ENCODE measurements around the gene MOCS2.
A peak's percentile ranks its signal among the peaks of the same experiment; 100 is the strongest.

The MOCS2 gene

GRCh38 chr5:53109443-53110127 lies at the start of gene MOCS2:
TSS of gene MOCS2 (minus strand) at chr5:53109757. CDS start at chr5:53107174, 2,583 bp downstream.
- no peaks in the 10 kb centered on the region for H3K27me3 Mint-ChIP-seq
- peak; percentile 75 to 82 for DNase-seq (ENCODE audit: low spot score in 2 of 2)
- peak within 1 kb of the TSS; percentile 96 for H3K27ac Mint-ChIP-seq (ENCODE audit: low read depth)
- H3K4me1 Mint-ChIP-seq = peaks cover 42% of the 10 kb centered on the region
- peak; percentile 96 for ATAC-seq (replicated peaks; ENCODE audit: extremely low read depth, poor library complexity, severe bottlenecking)
- peak within 1 kb of the TSS; percentile 94 for H3K4me3 Mint-ChIP-seq
- H3K36me3 Mint-ChIP-seq (ENCODE audit: insufficient read depth) = peaks cover 13% of the 10 kb centered on the region
- H3K9me3 Mint-ChIP-seq = no peaks in the 10 kb centered on the region

GRCh38 chr5:53151713-53152458 lies 42.3 kb upstream of the MOCS2 start:
- H3K4me1 Mint-ChIP-seq = no peaks in the 10 kb centered on the region
- no peak for DNase-seq (ENCODE audit: low spot score in 2 of 2)

GRCh38 chr5:53133020-53133419 lies 23.5 kb upstream of the MOCS2 start:
- no peaks in the 10 kb centered on the region for H3K36me3 Mint-ChIP-seq (ENCODE audit: insufficient read depth)
- no peak overlapping the region for H3K27ac Mint-ChIP-seq (ENCODE audit: low read depth)
- no peak for ATAC-seq (replicated peaks; ENCODE audit: extremely low read depth, poor library complexity, severe bottlenecking)

More at GRCh38 chr5:53151713-53152458, 42.3 kb upstream of the MOCS2 start:
- no peaks in the 10 kb centered on the region for H3K9me3 Mint-ChIP-seq
- H3K27ac Mint-ChIP-seq (ENCODE audit: low read depth) = no peak overlapping the region
- H3K27me3 Mint-ChIP-seq = peaks cover 8% of the 10 kb centered on the region
- H3K4me3 Mint-ChIP-seq = no peak overlapping the region
- ATAC-seq (replicated peaks; ENCODE audit: extremely low read depth, poor library complexity, severe bottlenecking) = no peak
- H3K36me3 Mint-ChIP-seq (ENCODE audit: insufficient read depth) = no peaks in the 10 kb centered on the region

GRCh38 chr5:53130266-53130665 lies 20.7 kb upstream of the MOCS2 start:
- no peaks in the 10 kb centered on the region for H3K9me3 Mint-ChIP-seq
- H3K36me3 Mint-ChIP-seq (ENCODE audit: insufficient read depth) = no peaks in the 10 kb centered on the region
- no peak overlapping the region for H3K27ac Mint-ChIP-seq (ENCODE audit: low read depth)
- no peak overlapping the region for H3K4me3 Mint-ChIP-seq
- DNase-seq (ENCODE audit: low spot score in 2 of 2) (no peak), ATAC-seq (replicated peaks; ENCODE audit: extremely low read depth, poor library complexity, severe bottlenecking) (no peak)
- no peaks in the 10 kb centered on the region for H3K4me1 Mint-ChIP-seq
- H3K27me3 Mint-ChIP-seq = peaks cover 13% of the 10 kb centered on the region

More at GRCh38 chr5:53133020-53133419, 23.5 kb upstream of the MOCS2 start:
- no peaks in the 10 kb centered on the region for H3K4me1 Mint-ChIP-seq
- no peaks in the 10 kb centered on the region for H3K27me3 Mint-ChIP-seq
- DNase-seq (ENCODE audit: low spot score in 2 of 2) = no peak
- no peaks in the 10 kb centered on the region for H3K9me3 Mint-ChIP-seq
- no peak overlapping the region for H3K4me3 Mint-ChIP-seq

GRCh38 chr5:53128481-53128880 lies 18.9 kb upstream of the MOCS2 start:
- H3K36me3 Mint-ChIP-seq (ENCODE audit: insufficient read depth) = no peaks in the 10 kb centered on the region
- no peak overlapping the region for H3K4me3 Mint-ChIP-seq
- no peaks in the 10 kb centered on the region for H3K9me3 Mint-ChIP-seq
- ATAC-seq (replicated peaks; ENCODE audit: extremely low read depth, poor library complexity, severe bottlenecking) (no peak), DNase-seq (ENCODE audit: low spot score in 2 of 2) (no peak)
- no peak overlapping the region for H3K27ac Mint-ChIP-seq (ENCODE audit: low read depth)
- H3K4me1 Mint-ChIP-seq = no peaks in the 10 kb centered on the region
- H3K27me3 Mint-ChIP-seq = peaks cover 13% of the 10 kb centered on the region

GRCh38 chr5:53127107-53127506 lies 17.6 kb upstream of the MOCS2 start:
- no peak for DNase-seq (ENCODE audit: low spot score in 2 of 2)
- Mint-ChIP-seq H3K27me3 (peaks cover 13% of the 10 kb centered on the region), H3K4me1 (no peaks in the 10 kb centered on the region), H3K4me3 (no peak overlapping the region), H3K36me3 (ENCODE audit: insufficient read depth) (no peaks in the 10 kb centered on the region), H3K9me3 (no peaks in the 10 kb centered on the region), H3K27ac (ENCODE audit: low read depth) (no peak overlapping the region)
- no peak for ATAC-seq (replicated peaks; ENCODE audit: extremely low read depth, poor library complexity, severe bottlenecking)

- Mint-ChIP-seq H3K4me1 (no peaks in the 10 kb centered on the region), H3K27me3 (peaks cover 13% of the 10 kb centered on the region), H3K4me3 (no peak overlapping the region), H3K36me3 (ENCODE audit: insufficient read depth) (no peaks in the 10 kb centered on the region), H3K27ac (ENCODE audit: low read depth) (no peak overlapping the region), H3K9me3 (no peaks in the 10 kb centered on the region)
- DNase-seq (ENCODE audit: low spot score in 2 of 2) (no peak), ATAC-seq (replicated peaks; ENCODE audit: extremely low read depth, poor library complexity, severe bottlenecking) (no peak)
Measured at GRCh38 chr5:53126521-53126920, 17.0 kb upstream of the MOCS2 start.

GRCh38 chr5:53123702-53124101 lies 14.1 kb upstream of the MOCS2 start:
- H3K27me3 Mint-ChIP-seq = peaks cover 13% of the 10 kb centered on the region
- ATAC-seq (replicated peaks; ENCODE audit: extremely low read depth, poor library complexity, severe bottlenecking) (no peak), DNase-seq (ENCODE audit: low spot score in 2 of 2) (no peak)
- H3K36me3 Mint-ChIP-seq (ENCODE audit: insufficient read depth) = no peaks in the 10 kb centered on the region
- H3K4me3 Mint-ChIP-seq = no peak overlapping the region
- H3K4me1 Mint-ChIP-seq = no peaks in the 10 kb centered on the region
- H3K27ac Mint-ChIP-seq (ENCODE audit: low read depth) = no peak overlapping the region
- H3K9me3 Mint-ChIP-seq = no peaks in the 10 kb centered on the region

GRCh38 chr5:53120165-53120564 lies 10.6 kb upstream of the MOCS2 start:
- ATAC-seq (replicated peaks; ENCODE audit: extremely low read depth, poor library complexity, severe bottlenecking) = no peak
- H3K27me3 Mint-ChIP-seq = peaks cover 17% of the 10 kb centered on the region
- H3K9me3 Mint-ChIP-seq = no peaks in the 10 kb centered on the region
- DNase-seq (ENCODE audit: low spot score in 2 of 2) = no peak
- no peak overlapping the region for H3K27ac Mint-ChIP-seq (ENCODE audit: low read depth)
- no peak overlapping the region for H3K4me3 Mint-ChIP-seq
- H3K4me1 Mint-ChIP-seq = no peaks in the 10 kb centered on the region
- H3K36me3 Mint-ChIP-seq (ENCODE audit: insufficient read depth) = no peaks in the 10 kb centered on the region

GRCh38 chr5:53118879-53119278 lies 9.3 kb upstream of the MOCS2 start:
- H3K36me3 Mint-ChIP-seq (ENCODE audit: insufficient read depth) = no peaks in the 10 kb centered on the region
- DNase-seq (ENCODE audit: low spot score in 2 of 2) = no peak
- H3K27ac Mint-ChIP-seq (ENCODE audit: low read depth) = no peak overlapping the region
- ATAC-seq (replicated peaks; ENCODE audit: extremely low read depth, poor library complexity, severe bottlenecking) = no peak
- no peak overlapping the region for H3K4me3 Mint-ChIP-seq
- H3K4me1 Mint-ChIP-seq = no peaks in the 10 kb centered on the region
- H3K9me3 Mint-ChIP-seq = no peaks in the 10 kb centered on the region
- peaks cover 17% of the 10 kb centered on the region for H3K27me3 Mint-ChIP-seq

- H3K9me3 Mint-ChIP-seq = no peaks in the 10 kb centered on the region
- DNase-seq (ENCODE audit: low spot score in 2 of 2) = no peak
- no peak for ATAC-seq (replicated peaks; ENCODE audit: extremely low read depth, poor library complexity, severe bottlenecking)
- no peak overlapping the region for H3K4me3 Mint-ChIP-seq
- H3K4me1 Mint-ChIP-seq = no peaks in the 10 kb centered on the region
- H3K27ac Mint-ChIP-seq (ENCODE audit: low read depth) = no peak overlapping the region
- no peaks in the 10 kb centered on the region for H3K36me3 Mint-ChIP-seq (ENCODE audit: insufficient read depth)
- H3K27me3 Mint-ChIP-seq = peaks cover 17% of the 10 kb centered on the region
Measured at GRCh38 chr5:53116597-53116996, 7.0 kb upstream of the MOCS2 start.

- H3K4me3 Mint-ChIP-seq = no peak overlapping the region
- peaks cover 17% of the 10 kb centered on the region for H3K27me3 Mint-ChIP-seq
- ATAC-seq (replicated peaks; ENCODE audit: extremely low read depth, poor library complexity, severe bottlenecking) = no peak
Measured at GRCh38 chr5:53114988-53115387, 5.4 kb upstream of the MOCS2 start.

GRCh38 chr5:53113947-53114346 lies 4.4 kb upstream of the MOCS2 start:
- H3K9me3 Mint-ChIP-seq = no peaks in the 10 kb centered on the region
- peaks cover 17% of the 10 kb centered on the region for H3K27me3 Mint-ChIP-seq
- peaks cover 4% of the 10 kb centered on the region for H3K36me3 Mint-ChIP-seq (ENCODE audit: insufficient read depth)

More at GRCh38 chr5:53114988-53115387, 5.4 kb upstream of the MOCS2 start:
- H3K9me3 Mint-ChIP-seq = no peaks in the 10 kb centered on the region
- peaks cover 11% of the 10 kb centered on the region for H3K4me1 Mint-ChIP-seq
- no peak overlapping the region for H3K27ac Mint-ChIP-seq (ENCODE audit: low read depth)
- no peaks in the 10 kb centered on the region for H3K36me3 Mint-ChIP-seq (ENCODE audit: insufficient read depth)
- no peak for DNase-seq (ENCODE audit: low spot score in 2 of 2)

More at GRCh38 chr5:53113947-53114346, 4.4 kb upstream of the MOCS2 start:
- no peak overlapping the region for H3K27ac Mint-ChIP-seq (ENCODE audit: low read depth)
- DNase-seq (ENCODE audit: low spot score in 2 of 2) = no peak
- peaks cover 14% of the 10 kb centered on the region for H3K4me1 Mint-ChIP-seq
- no peak overlapping the region for H3K4me3 Mint-ChIP-seq
- no peak for ATAC-seq (replicated peaks; ENCODE audit: extremely low read depth, poor library complexity, severe bottlenecking)

All from central memory CD8-positive, alpha-beta T cell (primary cell).